HG02588 (cell line): ENCODE measurements around the gene SLC9A7.

Experiments
- ATAC-seq: cut with Tn5 transposase; IDR thresholded peaks from one replicate; pipeline ENCODE4 v1.9.1; 2021; ENCODE audit warnings: mild to moderate bottlenecking, moderate library complexity; ENCODE audit not compliant: unreplicated experiment

SLC9A7 gene

GRCh38 chrX:46575586-46575985, 183.3 kb downstream of the SLC9A7 start:
- no peak for ATAC-seq

GRCh38 chrX:46574774-46575381, 184.0 kb downstream of the SLC9A7 start:
- ATAC-seq = peak; percentile 23

- peak; percentile 32 for ATAC-seq
Measured at GRCh38 chrX:46573892-46574773, 184.8 kb downstream of the SLC9A7 start.

- peak; percentile 44 for ATAC-seq
Measured at GRCh38 chrX:46573331-46573891, 185.5 kb downstream of the SLC9A7 start, which contains the start of gene CHST7. Gene CHST7 (plus strand): TSS chrX:46573765. CDS start chrX:46573932, 167 bp downstream.

GRCh38 chrX:46572340-46572936, 186.5 kb downstream of the SLC9A7 start:
- no peak for ATAC-seq

- ATAC-seq = no peak
Measured at GRCh38 chrX:46571423-46572339, 187.2 kb downstream of the SLC9A7 start.

- no peak for ATAC-seq
Measured at GRCh38 chrX:46569621-46570020, 189.3 kb downstream of the SLC9A7 start.

GRCh38 chrX:46567388-46567787, 191.5 kb downstream of the SLC9A7 start:
- ATAC-seq = no peak

GRCh38 chrX:46561824-46562657, 196.9 kb downstream of the SLC9A7 start:
- peak; percentile 97 for ATAC-seq

GRCh38 chrX:46559062-46559461, 199.9 kb downstream of the SLC9A7 start:
- no peak for ATAC-seq

GRCh38 chrX:46554942-46555341, 204.0 kb downstream of the SLC9A7 start:
- ATAC-seq = no peak

- ATAC-seq = no peak
Measured at GRCh38 chrX:46553935-46554334, 205.0 kb downstream of the SLC9A7 start.

GRCh38 chrX:46551494-46552128, 207.3 kb downstream of the SLC9A7 start:
- no peak for ATAC-seq

GRCh38 chrX:46549914-46550313, 209.0 kb downstream of the SLC9A7 start:
- no peak for ATAC-seq
